Measurements from ENCODE around the gene SARS1. TPM values are rescaled to one million over a fixed set of nuclear protein-coding genes. Genes with fewer than 3 reads are reported as not detected.

The SARS1 gene
- total and polyA plus RNA-seq, 2 donors (not counting 1 experiment from before 2014, with no cell fraction given), result 59.1 to 115 TPM

DNA sequence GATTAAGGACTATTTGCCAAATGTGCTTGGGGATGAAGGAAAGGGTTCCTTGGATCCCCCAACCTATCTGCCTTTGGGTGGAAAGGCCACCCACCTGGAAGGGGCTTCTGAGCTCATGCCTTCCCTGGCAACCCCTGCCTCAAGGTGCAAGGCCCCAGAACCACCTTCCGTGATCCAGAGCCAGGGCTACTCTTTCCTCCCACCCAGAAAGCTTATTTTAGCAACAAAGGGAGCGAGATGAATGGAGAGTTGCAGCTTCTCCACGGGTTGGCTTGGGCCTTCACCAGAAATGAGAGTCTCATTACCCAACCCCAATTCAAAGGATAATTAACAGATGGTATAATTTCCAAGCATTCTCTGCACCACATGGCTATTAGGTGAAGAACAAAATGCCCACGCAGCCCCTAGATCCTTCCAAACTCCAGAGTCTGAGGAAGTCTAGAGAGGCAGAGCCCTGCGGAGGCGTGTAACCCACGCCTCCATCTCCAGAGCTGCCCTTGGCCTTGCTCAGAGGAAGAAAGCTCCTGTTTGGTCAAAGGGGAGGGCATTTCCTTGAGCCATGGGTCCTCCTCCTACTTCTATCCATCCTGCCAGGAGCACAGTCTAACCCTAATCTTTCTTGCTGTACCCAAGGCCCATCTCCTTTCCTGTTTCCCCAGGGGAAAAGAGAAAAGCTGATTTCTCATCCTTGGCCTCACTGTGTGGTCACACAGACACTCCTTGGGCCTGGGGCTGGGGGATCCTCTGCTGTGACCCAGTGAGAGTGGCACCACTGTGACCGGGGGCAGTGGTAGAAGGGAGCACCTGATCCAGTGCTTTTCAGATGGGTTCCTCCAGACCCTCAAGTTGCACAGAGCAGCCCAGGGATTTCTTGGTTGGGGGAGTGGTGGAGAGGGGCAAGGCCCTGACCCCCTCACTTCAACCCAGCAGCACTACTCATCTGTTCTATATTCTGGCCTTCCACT, 34.0 kb downstream of the SARS1 start:
- Histone ChIP-seq H3K79me2 (ENCODE audit: control insufficient read depth, insufficient read depth, low read length) (no peaks in the 10 kb centered on the region), H3K4me2 (replicated peaks; ENCODE audit: low read depth, low read length, poor library complexity, severe bottlenecking) (no peak overlapping the region), H3K27ac (ENCODE audit: low read length in 2 of 2) (no peak overlapping the region), H3K4me3 (ENCODE audit: control extremely low read depth in 1 of 5, extremely low read depth in 1 of 5, insufficient read depth in 1 of 5, low read depth in 2 of 5, low read length in 4 of 5) (no peak overlapping the region), H3K9ac (ENCODE audit: low read length) (no peak overlapping the region), H3K27me3 (replicated peaks in 1 of 4; ENCODE audit: control extremely low read depth in 1 of 4, control insufficient read depth in 3 of 4, insufficient read depth in 4 of 4, low read length in 3 of 4) (peaks cover 0 to 57% (median 16%) of the 10 kb centered on the region in 4 experiments), H3K4me1 (ENCODE audit: control insufficient read depth in 2 of 2, insufficient read depth in 2 of 2, low read length in 2 of 2) (peaks cover 11 to 13% of the 10 kb centered on the region in 2 donors), H3K9me3 (ENCODE audit: control extremely low read depth in 1 of 3, control insufficient read depth in 2 of 3, insufficient read depth in 1 of 3, low read length in 2 of 3) (peaks cover 0 to 13% (median 0%) of the 10 kb centered on the region in 3 donors), H4K20me1 (ENCODE audit: control insufficient read depth, insufficient read depth, low read length, poor library complexity, severe bottlenecking) (peaks cover 4% of the 10 kb centered on the region), H2AFZ (ENCODE audit: insufficient read depth, low read depth, low read length, poor library complexity, severe bottlenecking) (no peak overlapping the region), H3K36me3 (replicated peaks in 1 of 2; ENCODE audit: control extremely low read depth in 1 of 2, control insufficient read depth in 1 of 2, extremely low read depth in 1 of 2, insufficient read depth in 2 of 2, low read length in 1 of 2) (no peaks in the 10 kb centered on the region)
- H3K27me3 Mint-ChIP-seq, result peaks cover 17% of the 10 kb centered on the region
- H3K4me3 Mint-ChIP-seq, result peak overlapping the region; percentile 29
- 83% methylated on average over 4 of the region's 8 CpGs for WGBS (ENCODE audit: insufficient coverage)
- ChIA-PET CTCF (interaction anchor here (0.9 kb wide), 1 partner anchor 167 kb away, joined by 3 read pairs; no protein-coding TSS in a partner anchor), POLR2A (no interaction called here)
- intact Hi-C loops (cut with micrococcal nuclease), result no loop called here
- no peak for DNase-seq
- peaks cover 4% of the 10 kb centered on the region for H3K4me1 Mint-ChIP-seq
- no peaks in the 10 kb centered on the region for H3K9me3 Mint-ChIP-seq (ENCODE audit: insufficient read depth)
- no peak overlapping the region for H3K27ac Mint-ChIP-seq
- no peak for ATAC-seq (ENCODE audit: low read depth)
- no peak for TF ChIP-seq EZH2 (IDR thresholded peaks at IDR 0.05; ENCODE audit: borderline replicate concordance, insufficient read depth, low read depth, low read length, poor library complexity, severe bottlenecking)
- TF ChIP-seq, protein P1, sequence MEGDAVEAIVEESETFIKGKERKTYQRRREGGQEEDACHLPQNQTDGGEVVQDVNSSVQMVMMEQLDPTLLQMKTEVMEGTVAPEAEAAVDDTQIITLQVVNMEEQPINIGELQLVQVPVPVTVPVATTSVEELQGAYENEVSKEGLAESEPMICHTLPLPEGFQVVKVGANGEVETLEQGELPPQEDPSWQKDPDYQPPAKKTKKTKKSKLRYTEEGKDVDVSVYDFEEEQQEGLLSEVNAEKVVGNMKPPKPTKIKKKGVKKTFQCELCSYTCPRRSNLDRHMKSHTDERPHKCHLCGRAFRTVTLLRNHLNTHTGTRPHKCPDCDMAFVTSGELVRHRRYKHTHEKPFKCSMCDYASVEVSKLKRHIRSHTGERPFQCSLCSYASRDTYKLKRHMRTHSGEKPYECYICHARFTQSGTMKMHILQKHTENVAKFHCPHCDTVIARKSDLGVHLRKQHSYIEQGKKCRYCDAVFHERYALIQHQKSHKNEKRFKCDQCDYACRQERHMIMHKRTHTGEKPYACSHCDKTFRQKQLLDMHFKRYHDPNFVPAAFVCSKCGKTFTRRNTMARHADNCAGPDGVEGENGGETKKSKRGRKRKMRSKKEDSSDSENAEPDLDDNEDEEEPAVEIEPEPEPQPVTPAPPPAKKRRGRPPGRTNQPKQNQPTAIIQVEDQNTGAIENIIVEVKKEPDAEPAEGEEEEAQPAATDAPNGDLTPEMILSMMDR (IDR thresholded peaks at IDR 0.05), result no peak

DNA sequence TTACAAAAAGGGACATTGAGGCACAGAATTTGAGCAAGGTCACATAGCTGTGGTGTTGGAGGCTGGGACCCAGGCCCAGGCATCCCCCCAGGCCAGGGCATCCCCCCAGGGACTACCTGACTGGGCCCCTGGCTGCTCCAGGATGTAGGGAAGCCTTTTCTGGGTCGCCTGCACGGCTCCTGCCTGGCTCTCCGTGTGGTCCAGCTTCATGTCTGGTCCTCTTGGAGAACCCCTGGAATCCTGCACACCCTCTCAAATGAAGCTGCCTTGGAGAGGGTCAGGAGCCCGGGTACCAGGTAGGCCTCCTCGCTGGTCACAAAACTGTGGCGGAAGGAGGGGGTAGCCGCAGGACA, 34.7 kb downstream of the SARS1 start:
- peaks cover 0 to 16% (median 0%) of the 10 kb centered on the region in 3 donors for H3K9me3 ChIP-seq (ENCODE audit: control extremely low read depth in 1 of 3, control insufficient read depth in 2 of 3, insufficient read depth in 1 of 3, low read length in 2 of 3)
- Mint-ChIP-seq H3K27ac (no peak overlapping the region), H3K4me3 (peak overlapping the region; percentile 29), H3K9me3 (ENCODE audit: insufficient read depth) (no peaks in the 10 kb centered on the region), H3K4me1 (peaks cover 9% of the 10 kb centered on the region), H3K27me3 (peaks cover 17% of the 10 kb centered on the region)
- H3K4me3 ChIP-seq (ENCODE audit: control extremely low read depth in 1 of 5, extremely low read depth in 1 of 5, insufficient read depth in 1 of 5, low read depth in 2 of 5, low read length in 4 of 5), result no peak overlapping the region
- TF ChIP-seq, protein P1 (IDR thresholded peaks at IDR 0.05), result no peak
- no peak for TF ChIP-seq EZH2 (IDR thresholded peaks at IDR 0.05; ENCODE audit: borderline replicate concordance, insufficient read depth, low read depth, low read length, poor library complexity, severe bottlenecking)
- no peaks in the 10 kb centered on the region for H3K36me3 ChIP-seq (replicated peaks in 1 of 2; ENCODE audit: control extremely low read depth in 1 of 2, control insufficient read depth in 1 of 2, extremely low read depth in 1 of 2, insufficient read depth in 2 of 2, low read length in 1 of 2)
- no peak overlapping the region for H2AFZ ChIP-seq (ENCODE audit: insufficient read depth, low read depth, low read length, poor library complexity, severe bottlenecking)
- H3K4me2 ChIP-seq (replicated peaks; ENCODE audit: low read depth, low read length, poor library complexity, severe bottlenecking), result no peak overlapping the region
- H3K9ac ChIP-seq (ENCODE audit: low read length), result no peak overlapping the region
- H4K20me1 ChIP-seq (ENCODE audit: control insufficient read depth, insufficient read depth, low read length, poor library complexity, severe bottlenecking), result peaks cover 4% of the 10 kb centered on the region
- WGBS (ENCODE audit: insufficient coverage), result 97% methylated on average over 3 of the region's 7 CpGs
- peaks cover 11 to 16% of the 10 kb centered on the region in 2 donors for H3K4me1 ChIP-seq (ENCODE audit: control insufficient read depth in 2 of 2, insufficient read depth in 2 of 2, low read length in 2 of 2)
- intact Hi-C loops (cut with micrococcal nuclease), result no loop called here
- ChIA-PET POLR2A (no interaction called here), CTCF (no interaction called here)
- DNase-seq, result no peak
- ATAC-seq (ENCODE audit: low read depth), result no peak
- H3K27me3 ChIP-seq (replicated peaks in 1 of 4; ENCODE audit: control extremely low read depth in 1 of 4, control insufficient read depth in 3 of 4, insufficient read depth in 4 of 4, low read length in 3 of 4), result peaks cover 0 to 51% (median 15%) of the 10 kb centered on the region in 4 experiments
- H3K79me2 ChIP-seq (ENCODE audit: control insufficient read depth, insufficient read depth, low read length), result no peaks in the 10 kb centered on the region
- no peak overlapping the region for H3K27ac ChIP-seq (ENCODE audit: low read length in 2 of 2)

All from B cell (primary cell).